Stimulated activated CD4-positive, alpha-beta T cell treated with anti-CD3 and anti-CD28 coated beads, Interleukin-4, amount 100 ng/mL, for 4 hours (primary cell): ENCODE results near the gene WIPF3.

Source experiments
- DNase-seq, 2 experiments: peaks; one replicate each; pipeline ENCODE4 v3.0.0-alpha.2; 2020

The WIPF3 gene

DNA sequence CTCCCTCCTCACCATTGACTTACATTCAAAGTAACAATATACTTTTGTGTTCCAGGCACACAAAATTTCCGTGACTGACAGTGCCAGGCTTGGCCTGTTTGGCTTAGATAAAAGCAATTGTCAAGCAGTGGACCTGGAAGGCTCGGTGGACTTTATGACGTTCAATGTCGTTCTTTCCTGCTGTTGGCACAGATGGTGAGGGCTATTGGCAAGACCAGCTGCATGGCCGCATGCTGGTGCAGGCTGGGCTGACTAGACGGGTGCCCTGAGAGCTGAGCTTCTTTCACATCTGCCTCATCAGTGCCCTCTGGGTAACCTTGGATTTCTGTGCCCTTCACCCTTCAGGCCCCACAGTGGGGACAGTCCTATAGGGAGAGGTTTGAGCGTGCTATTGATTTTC lies 45.2 kb downstream of the WIPF3 start:
- DNase-seq: no peak

DNA sequence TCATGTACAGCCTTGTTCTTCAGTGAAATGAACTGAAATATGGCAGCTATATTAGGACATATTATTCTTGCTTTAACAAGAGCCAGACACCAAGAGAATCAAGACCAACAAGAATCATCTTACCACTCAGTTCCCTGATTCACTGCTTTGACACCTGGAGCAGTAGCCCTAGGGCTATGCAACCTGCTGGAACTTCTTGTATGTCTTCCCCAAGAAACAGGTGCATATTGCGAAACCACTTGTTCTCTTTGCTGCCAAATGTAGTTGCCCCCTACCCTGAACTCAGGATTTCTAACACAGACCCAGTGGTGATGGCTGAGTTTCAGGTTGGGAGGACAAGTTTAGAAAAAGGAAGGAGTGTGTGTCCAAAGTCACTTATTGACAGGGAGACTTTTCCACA lies 46.1 kb downstream of the WIPF3 start:
- no peak for DNase-seq

DNA sequence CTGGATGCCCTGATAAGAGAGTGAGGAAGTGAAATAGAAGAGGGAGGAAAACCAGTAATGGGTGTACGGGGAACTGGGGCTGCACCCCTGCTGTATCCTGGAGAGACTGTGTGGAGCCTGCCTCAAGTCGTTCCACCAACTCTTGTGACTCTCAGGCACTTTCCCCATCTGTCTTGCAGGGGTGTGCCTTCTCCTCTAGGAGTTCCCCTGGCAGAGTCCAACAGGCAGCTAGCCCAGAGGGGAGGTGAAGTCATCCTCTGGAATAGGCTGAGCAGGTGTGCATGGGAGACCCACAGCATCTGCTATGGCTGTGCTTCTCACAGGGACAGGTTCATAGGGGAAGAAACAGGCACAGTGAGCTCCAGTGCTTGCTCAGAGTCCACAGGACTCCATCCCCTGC lies 46.8 kb downstream of the WIPF3 start:
- DNase-seq: no peak

DNA sequence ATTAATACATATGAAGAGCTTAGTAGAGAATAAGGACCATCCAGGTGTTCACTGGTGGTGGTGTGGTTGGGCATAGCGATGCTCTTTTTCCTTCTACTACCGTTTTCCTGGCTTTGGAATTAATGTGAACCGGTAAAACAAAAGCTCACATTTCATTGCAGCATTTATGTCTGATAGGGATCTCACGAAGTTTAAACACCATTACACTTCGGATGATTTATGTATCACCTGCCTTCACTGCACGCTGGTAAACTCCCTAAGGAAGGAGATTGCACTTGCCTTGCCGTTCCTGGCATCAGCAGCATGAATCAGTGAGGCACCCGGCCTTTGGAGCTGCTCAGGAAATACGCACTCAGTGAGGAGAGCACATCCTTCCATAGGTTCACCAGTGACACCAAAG lies 47.5 kb downstream of the WIPF3 start:
- DNase-seq: no peak

DNA sequence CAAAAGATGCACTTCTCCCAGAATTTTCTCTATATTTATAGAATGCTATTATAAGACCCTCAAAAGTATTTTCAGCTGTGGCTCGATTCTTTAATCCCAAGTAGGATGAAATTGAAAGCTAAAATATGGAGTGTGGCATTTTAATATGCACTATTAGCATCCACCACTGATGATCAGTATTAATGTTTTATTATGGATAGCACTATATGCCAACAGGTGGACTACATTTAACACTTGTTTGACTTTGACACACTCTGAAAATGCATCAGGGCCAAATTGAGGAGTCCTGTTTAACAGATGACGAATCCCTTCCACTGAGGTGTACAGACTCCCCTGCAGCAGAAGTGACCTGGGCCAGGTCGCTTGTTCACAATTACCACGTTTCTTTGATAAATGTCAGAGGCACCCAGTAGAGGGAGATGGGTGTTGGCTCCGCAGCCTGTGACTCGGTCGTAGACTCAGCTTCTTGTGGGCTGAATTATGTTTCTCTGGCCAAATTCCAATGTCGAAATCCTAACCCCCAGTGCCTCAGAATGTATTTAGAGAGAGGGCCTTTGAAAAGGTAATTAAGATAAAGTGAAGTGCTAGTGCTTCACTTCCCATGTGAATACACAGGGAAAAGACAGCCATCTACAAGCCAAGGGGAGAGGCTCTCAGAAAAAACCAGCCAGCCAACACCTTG lies 48.1 kb downstream of the WIPF3 start:
- no peak for DNase-seq

DNA sequence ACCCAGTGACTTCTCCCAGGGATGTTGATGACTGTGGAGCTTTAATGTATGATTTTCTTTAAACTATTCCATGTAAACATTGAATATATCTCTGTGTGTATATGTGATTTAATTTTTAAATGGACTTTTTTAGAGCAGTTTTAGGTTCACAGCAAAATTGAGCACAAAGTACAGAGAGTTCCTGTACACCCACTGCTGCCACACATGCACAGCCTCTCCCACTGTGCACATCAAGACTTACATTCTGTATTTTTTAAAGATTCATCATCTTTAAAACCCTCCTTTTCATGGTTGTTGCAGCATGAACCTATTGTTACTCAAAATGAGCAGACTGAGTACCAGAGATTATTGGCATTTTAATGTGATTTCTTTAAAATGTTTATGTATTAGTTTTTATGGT lies 51.3 kb downstream of the WIPF3 start:
- DNase-seq: no peak

DNA sequence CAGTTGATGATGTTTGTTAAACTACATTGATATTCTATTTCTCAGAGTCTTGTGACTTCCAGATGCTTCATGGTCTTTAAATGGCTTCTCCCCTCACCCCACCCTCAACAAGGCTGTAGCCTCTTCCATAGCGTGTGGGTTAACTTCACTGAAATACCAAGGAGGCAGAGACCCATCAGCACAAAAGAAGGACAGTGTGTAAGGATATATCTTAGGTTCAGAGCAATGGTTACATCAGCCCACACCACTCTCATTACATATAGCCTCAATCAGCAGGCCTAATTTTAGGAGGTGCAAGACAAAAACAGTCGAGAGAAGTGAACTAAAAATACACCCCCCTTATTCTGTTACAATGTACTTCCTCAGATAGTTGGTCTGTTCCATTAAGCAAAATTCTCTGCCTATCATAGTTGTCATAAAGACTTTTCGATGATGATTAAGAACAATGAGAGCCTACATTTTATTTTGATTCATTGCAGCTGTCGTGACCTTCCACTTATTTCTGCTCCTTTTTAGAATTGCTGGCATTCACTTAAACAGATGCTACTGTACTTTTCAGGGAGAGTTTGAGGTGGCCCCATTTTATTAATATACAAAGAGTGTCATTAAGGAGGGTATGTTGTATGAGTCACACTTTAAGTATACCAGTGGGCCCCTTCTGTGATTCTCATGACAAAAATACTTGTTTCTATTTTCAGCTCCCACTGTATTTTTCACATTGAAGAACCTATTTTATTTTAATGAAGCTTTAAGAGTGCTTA lies 52.1 kb downstream of the WIPF3 start:
- DNase-seq: no peak

DNA sequence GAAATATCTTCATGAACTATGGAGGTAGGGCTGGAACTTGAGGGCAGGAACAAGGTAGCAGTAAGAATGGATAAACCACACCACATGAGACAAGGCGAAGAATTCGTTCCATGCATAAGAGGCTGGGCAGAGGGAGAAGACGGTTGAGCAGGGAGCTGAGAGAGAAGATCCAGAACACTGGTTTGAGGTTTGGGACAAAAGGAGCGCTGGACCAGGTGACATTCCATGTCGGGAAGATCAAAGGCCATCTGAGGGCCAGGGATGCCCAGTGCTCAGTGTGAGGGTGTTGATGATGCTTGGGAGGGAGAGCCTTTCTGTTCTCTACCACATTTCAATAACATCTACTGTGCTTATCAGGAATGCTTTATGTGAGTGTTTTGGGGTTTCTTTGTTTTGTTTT lies 52.8 kb downstream of the WIPF3 start:
- no peak for DNase-seq

DNA sequence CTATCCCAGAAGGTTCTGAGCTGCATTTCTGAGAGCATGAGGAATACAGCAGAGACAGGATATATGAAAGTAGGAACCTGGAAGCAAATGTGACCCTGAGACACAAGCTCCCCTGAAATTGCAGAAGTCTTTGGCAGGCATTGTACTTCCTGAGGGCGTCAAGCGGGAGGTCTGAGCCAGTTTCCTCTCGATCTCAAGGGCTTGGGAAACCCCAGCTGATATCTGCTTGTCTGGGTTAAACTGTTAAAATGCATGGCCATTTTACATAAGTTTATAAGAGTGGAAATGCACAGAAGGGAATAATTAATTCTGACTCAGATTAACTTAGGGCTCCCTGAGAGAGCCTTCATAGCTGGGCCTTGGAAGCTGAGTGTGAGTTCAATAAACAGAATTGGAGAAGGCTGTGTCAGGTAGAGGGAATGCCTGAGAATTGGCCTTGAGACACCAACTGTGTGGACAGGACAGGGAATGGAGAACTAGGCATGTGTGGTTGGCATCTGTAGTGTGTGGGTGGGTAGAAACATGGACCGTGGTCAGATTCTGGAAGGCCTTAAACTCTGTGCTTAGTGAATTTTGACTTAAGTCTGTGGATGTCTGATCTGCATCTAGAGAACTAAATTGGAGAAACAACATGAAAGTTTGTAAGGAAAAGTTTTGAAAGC lies 53.3 kb downstream of the WIPF3 start:
- DNase-seq: no peak

DNA sequence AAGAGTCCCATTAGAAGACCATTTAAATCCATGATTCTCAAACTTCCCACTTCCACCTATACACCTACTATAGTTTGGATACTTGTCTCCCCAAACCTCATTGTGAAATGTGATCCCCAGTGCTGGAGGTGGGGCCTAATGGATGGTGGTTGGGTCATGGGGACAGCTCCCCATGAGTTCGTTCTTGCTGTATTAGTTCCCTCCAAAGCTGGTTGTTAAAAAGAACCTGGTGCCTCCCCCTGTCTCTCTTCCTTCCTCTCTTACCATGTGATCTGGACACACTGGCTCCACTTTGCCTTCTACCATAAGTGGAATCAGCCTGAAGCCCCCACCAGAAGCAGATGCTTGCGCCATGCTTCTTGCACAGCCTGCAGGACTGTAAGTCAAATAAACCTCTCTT lies 53.9 kb downstream of the WIPF3 start:
- no peak for DNase-seq

DNA sequence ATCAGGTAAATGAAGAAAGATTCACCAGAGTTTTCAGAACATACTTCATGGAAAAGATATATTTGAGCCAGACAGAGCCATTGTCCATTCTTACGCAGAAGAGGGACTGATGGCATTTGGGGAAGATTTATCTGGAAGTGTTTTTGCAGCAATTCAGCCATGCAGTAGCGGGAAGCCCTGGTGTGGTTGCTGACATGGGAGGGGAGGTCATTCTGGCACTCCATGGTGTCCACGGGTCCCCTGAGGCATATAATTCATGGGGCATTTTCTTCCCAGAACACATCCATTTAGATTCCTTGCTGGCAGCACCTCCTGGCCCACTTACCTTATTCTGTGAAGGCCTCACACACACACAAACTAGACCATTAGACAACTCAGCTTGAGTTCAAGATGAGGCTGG lies 55.6 kb downstream of the WIPF3 start:
- DNase-seq: no peak

DNA sequence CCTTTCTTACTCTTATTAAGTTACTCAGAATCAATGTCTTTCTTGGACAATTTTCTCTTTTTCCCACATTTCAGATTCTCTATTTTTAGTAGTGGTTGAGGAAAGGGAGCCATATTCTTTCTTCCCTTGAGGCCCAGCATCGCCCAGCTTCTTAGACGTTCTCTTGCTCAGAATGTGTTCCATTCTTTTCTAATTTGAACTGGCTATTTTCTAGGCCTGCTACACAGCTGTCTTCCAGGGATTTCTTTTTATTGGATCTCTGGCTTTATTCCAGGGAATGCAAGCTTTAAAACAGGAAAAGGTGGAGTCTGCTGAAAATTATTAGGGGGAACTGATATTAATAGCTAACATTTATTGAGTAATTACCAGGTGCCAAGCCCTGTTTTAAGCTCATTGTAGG lies 58.3 kb downstream of the WIPF3 start:
- no peak for DNase-seq

DNA sequence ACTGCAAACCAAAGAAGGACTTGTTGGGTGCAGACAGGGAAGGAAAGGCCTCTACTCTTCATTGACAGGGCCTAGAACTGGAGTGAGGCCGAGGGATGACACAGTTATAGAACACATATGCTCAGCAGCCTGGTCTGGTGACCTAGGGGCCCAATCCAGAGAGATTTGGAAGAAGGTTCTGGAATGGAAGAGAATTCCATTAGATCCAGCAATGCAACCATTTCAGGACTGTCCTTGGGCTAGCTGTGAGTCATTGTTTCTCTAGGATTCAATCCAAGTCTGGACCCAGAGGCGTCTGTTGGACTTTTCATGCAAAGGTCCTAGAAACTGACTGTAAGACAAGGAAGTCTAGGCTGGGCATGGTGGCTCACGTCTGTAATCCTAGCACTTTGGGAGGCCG lies 59.2 kb downstream of the WIPF3 start:
- no peak for DNase-seq

DNA sequence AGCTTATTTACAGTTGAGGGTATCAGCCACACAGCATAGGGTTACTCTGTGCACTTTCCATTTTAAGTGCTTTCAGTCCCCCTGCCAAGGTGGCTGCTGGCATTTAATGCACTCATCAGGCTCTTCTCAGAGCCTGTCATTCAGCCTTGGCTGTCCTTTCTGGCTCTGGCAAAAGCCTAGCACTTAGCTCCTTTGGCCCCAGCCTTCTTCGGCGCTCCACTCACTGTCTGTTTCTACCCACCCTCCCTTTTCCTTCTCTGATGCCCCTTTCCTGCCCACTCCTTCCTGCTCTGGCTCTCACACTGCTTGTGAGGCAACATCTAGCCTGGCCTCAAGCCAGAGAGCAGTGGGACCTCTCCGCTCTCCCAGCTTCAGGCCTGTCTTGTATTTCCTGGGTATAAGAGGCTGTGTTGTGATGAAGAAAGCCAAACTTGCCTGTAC lies 60.2 kb downstream of the WIPF3 start:
- DNase-seq: no peak

DNA sequence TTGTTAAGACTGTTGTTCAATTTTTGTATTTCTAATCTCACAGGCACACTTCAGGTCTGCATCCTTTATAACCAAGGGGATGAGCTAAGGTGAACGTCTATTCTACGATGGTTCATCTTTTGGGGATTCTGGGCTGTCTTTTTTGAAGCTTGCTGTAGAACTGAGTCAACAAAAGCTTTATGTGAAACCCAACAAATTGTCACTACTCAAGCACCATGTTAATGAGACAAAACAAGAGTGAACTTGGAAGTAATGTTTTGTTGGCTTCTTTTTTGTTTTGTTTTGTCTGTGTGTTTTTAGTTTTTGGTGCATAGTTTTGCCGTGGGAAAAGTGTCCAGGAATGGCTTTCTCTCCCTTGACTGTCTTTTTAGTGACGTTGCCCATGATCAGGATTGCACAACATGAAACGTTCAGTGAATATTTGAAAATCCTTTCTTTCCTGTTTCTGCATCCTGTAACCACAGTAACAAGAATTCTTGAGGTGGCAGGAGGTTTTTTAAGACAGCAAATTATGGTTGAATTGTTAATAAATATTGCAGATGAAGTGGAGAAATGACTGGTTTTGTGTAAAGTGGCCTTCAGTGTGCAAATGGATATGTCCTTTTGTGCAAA lies 65.6 kb downstream of the WIPF3 start:
- no peak for DNase-seq

DNA sequence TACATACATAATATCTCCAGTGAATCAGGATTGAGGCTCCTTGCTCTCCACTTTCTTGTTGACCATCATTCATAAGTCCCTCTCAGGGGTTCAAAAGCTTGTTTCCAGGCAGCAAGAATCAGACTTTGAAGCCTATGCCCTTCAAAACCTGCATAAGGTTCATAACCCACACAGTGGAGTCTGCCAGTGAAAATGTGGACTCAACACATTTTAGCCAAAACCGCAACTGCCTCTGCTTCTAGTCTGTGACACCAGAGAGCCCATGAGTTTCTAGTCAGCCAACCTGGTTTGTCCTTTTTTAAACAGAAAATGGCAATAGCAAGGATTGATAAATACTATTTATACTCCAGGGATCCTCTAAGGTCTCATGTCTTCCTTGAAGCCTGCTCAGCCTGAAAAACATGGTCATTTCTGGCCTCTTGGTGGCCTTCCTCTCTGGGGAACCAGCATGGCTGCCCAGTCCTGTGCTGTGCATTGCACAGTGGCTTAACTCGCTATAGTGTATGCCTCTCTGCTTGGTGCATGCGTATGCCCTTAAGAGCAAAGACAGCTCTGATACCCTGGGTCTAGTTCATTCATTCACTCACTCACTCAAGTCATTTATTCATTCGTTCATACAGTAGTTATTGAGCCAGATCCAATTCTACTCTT lies 67.5 kb downstream of the WIPF3 start:
- no peak for DNase-seq

DNA sequence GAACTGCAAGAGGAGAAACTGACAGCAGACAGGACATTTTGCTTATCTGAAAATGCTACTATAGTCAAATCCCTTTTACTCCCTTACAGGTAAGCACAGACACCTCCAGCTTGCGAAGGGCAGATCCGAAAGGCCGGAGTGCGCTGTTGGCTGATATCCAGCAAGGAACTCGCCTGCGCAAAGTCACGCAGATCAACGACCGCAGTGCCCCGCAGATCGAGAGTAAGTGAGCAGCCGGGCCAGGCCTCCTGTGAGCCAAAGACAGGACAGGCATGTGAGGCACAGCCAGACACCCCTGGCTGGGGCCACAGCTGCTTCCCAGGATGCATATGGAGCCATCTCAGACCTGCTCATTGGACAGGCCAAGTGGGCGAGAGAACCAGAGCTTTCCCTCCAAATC lies 69.4 kb downstream of the WIPF3 start:
- DNase-seq: no peak

DNA sequence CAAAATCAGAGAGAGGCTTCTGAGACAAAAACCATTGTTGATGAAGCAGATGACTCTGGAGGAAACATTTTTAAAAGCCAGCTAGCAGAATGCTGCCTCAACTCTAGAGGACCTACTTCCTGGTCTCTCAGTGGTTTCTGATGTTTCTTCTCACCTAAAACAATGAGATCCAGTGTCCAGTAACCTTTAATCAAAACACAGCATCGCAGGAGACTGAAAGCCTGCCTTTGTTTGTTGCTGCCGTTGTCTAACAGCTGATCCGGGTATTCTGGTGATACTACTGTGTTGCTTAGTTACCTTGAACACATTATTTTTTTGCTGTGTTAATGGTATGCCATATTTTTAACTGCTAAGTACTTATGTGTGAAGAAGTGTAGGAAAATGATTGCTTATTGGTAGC lies 70.9 kb downstream of the WIPF3 start:
- no peak for DNase-seq

DNA sequence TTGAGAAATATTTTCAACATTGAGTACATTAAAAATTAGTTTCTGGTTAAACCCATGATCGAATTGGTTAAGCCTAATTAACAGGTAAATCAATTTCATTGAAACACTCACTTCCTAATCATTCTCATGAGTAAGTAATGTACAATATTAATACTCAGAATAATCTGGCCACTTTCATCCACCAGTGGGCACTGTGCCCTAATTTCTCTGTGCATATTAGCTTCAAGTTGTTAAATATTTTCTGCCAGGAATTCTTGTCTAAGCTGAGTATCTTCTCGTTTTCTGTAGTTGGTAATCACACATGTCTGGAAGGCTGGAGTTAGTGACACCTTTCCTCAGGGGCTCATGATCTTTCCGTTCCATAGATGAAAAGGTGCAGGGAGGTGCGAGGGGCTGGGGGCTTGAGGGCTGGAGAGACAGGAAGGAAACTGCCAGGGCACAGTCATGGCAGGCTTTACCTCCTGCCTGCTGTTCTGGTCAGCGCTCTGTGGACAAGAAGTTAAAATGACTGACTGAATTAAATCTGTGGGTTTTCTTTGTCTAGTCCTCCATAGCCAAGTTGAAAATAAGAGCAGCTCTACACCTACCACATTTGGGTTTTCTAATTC lies 71.9 kb downstream of the WIPF3 start:
- DNase-seq: no peak

DNA sequence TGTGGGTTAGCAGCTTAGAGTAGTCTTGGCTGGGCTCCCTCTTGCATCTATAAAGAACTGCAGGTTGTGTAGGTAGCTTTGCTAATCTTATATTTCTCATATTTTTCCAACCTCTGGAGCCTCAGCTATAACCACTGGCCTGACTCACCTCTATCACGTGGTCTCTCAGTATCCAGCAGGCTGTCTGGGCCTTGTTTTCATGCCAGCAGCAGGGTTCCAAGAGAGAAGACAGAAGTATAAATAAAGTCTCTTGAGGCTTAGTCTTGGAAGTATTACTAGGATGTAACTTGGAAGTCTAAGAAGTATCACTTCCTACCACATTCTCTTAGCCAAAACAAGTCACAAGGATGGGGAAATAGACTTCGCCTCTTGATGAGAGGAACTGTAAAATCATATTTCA lies 73.3 kb downstream of the WIPF3 start:
- DNase-seq: no peak

DNA sequence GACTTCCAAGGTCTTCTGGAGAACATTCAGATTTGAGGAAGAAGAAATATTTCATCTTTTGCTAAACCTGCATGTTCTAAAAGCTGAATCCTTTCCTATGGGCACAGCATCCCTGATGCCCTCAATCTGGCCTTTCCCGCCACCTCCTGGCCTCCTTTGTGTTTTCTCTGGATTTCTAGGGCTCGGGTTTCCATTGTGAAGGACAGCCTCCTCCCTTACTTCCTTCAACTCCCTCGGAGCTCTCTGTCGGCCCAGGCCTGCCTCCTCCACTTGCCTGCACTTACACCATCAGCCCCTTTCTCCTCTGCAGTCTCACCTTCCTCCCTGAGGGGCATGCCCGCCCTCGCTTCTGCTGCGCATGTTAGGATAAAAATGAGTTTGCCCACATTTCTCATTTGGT lies 75.4 kb downstream of the WIPF3 start:
- DNase-seq: no peak

DNA sequence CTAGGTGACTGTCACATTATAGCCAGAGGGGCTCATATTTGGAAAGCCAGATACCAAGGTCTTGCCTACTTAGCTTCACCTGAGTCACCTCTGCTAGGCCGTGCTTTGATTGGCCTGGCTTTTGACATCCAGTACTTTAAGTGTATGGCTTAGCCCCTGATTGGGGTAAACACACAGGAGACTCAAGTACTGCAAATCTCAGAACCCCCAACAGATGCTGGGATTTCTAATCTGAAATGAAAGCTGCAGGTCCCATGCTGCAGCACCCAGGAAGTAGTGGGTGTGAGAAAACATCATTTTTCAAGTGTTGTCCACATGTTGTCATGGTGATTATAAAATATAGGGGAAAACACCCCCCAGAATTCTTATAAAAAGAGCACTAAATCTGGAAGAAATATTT lies 76.2 kb downstream of the WIPF3 start:
- DNase-seq: no peak
